ENCODE data around the gene CYP4V2. TPM values are rescaled to one million over a fixed set of nuclear protein-coding genes. Genes with fewer than 3 reads are reported as not detected.

Gene CYP4V2
- total RNA-seq, 1 experiment from 2014 or later: 43.3 TPM

- CTCF ChIA-PET: no interaction called here
- H3K4me1 Mint-ChIP-seq (ENCODE audit: low read depth, unreplicated experiment): no peaks in the 10 kb centered on the region
- no peaks in the 10 kb centered on the region for H3K27me3 Mint-ChIP-seq (ENCODE audit: unreplicated experiment)
- H3K9me3 Mint-ChIP-seq (ENCODE audit: low read depth, unreplicated experiment): no peaks in the 10 kb centered on the region
- H3K4me3 Mint-ChIP-seq (ENCODE audit: low read depth, unreplicated experiment): no peak overlapping the region
- DNase-seq: no peak
- H3K27ac Mint-ChIP-seq (ENCODE audit: unreplicated experiment): no peak overlapping the region
- no TSS peak for BruUV-seq (replicated peaks)
- TF ChIP-seq CTCF (IDR thresholded peaks at IDR 0.05; ENCODE audit: unreplicated experiment): no peak
- intact Hi-C loops (cut with micrococcal nuclease; ENCODE audit: unreplicated experiment): no loop called here
- peaks cover 20% of the 10 kb centered on the region for H3K36me3 Mint-ChIP-seq (ENCODE audit: insufficient read depth, unreplicated experiment)
These were observed 21.2 kb upstream of the CYP4V2 start for GRCh38 chr4:186169945-186170802.

- no peaks in the 10 kb centered on the region for H3K9me3 Mint-ChIP-seq (ENCODE audit: low read depth, unreplicated experiment)
- H3K4me3 Mint-ChIP-seq (ENCODE audit: low read depth, unreplicated experiment): no peak overlapping the region
- intact Hi-C loops (cut with micrococcal nuclease; ENCODE audit: unreplicated experiment): no loop called here
- TF ChIP-seq CTCF (IDR thresholded peaks at IDR 0.05; ENCODE audit: unreplicated experiment): no peak
- H3K27me3 Mint-ChIP-seq (ENCODE audit: unreplicated experiment): no peaks in the 10 kb centered on the region
- CTCF ChIA-PET: no interaction called here
- H3K4me1 Mint-ChIP-seq (ENCODE audit: low read depth, unreplicated experiment): no peaks in the 10 kb centered on the region
- no peak for DNase-seq
- no TSS peak for BruUV-seq (replicated peaks)
- H3K27ac Mint-ChIP-seq (ENCODE audit: unreplicated experiment): no peak overlapping the region
- peaks cover 16% of the 10 kb centered on the region for H3K36me3 Mint-ChIP-seq (ENCODE audit: insufficient read depth, unreplicated experiment)
These were observed 20.4 kb upstream of the CYP4V2 start for GRCh38 chr4:186170966-186171365.

GRCh38 chr4:186172546-186172945, 18.8 kb upstream of the CYP4V2 start:
- CTCF ChIA-PET: no interaction called here
- no peaks in the 10 kb centered on the region for H3K9me3 Mint-ChIP-seq (ENCODE audit: low read depth, unreplicated experiment)
- H3K4me3 Mint-ChIP-seq (ENCODE audit: low read depth, unreplicated experiment): no peak overlapping the region
- no peak for TF ChIP-seq CTCF (IDR thresholded peaks at IDR 0.05; ENCODE audit: unreplicated experiment)
- intact Hi-C loops (cut with micrococcal nuclease; ENCODE audit: unreplicated experiment): no loop called here
- no TSS peak for BruUV-seq (replicated peaks)
- no peaks in the 10 kb centered on the region for H3K4me1 Mint-ChIP-seq (ENCODE audit: low read depth, unreplicated experiment)
- DNase-seq: no peak
- H3K36me3 Mint-ChIP-seq (ENCODE audit: insufficient read depth, unreplicated experiment): peaks cover 4% of the 10 kb centered on the region
- no peaks in the 10 kb centered on the region for H3K27me3 Mint-ChIP-seq (ENCODE audit: unreplicated experiment)
- H3K27ac Mint-ChIP-seq (ENCODE audit: unreplicated experiment): no peak overlapping the region

GRCh38 chr4:186188107-186188506, 3.3 kb upstream of the CYP4V2 start:
- no TSS peak for BruUV-seq (replicated peaks)
- H3K4me1 Mint-ChIP-seq (ENCODE audit: low read depth, unreplicated experiment): peaks cover 17% of the 10 kb centered on the region
- H3K36me3 Mint-ChIP-seq (ENCODE audit: insufficient read depth, unreplicated experiment): peaks cover 25% of the 10 kb centered on the region
- no peak for DNase-seq
- peaks cover 5% of the 10 kb centered on the region for H3K9me3 Mint-ChIP-seq (ENCODE audit: low read depth, unreplicated experiment)
- H3K27me3 Mint-ChIP-seq (ENCODE audit: unreplicated experiment): no peaks in the 10 kb centered on the region
- no peak overlapping the region for H3K27ac Mint-ChIP-seq (ENCODE audit: unreplicated experiment)
- no peak for TF ChIP-seq CTCF (IDR thresholded peaks at IDR 0.05; ENCODE audit: unreplicated experiment)
- CTCF ChIA-PET: no interaction called here
- intact Hi-C loops (cut with micrococcal nuclease; ENCODE audit: unreplicated experiment): no loop called here
- no peak overlapping the region for H3K4me3 Mint-ChIP-seq (ENCODE audit: low read depth, unreplicated experiment)

Measured in Calu3 (cell line).